GM18499 (cell line): Measurements from ENCODE around the gene HSPA1A.
"Not testable (repeated sequence)": the region's sequence is repeated elsewhere in the genome, so short reads cannot be mapped to it uniquely, and the experiment has no call there.

Experiments used
- ATAC-seq: cut with Tn5 transposase; IDR thresholded peaks from one replicate; pipeline ENCODE4 v1.9.1; 2021; ENCODE audit warnings: moderate number of reproducible peaks; ENCODE audit not compliant: insufficient read depth, unreplicated experiment

HSPA1A gene

GRCh38 chr6:31806470-31807272 lies 8.7 kb upstream of the HSPA1A start, which contains the start of gene LSM2:
Gene LSM2, minus strand, starts transcription at chr6:31806966. Its CDS starts 209 bp downstream, at chr6:31806757.
- peak; percentile 56 for ATAC-seq

DNA sequence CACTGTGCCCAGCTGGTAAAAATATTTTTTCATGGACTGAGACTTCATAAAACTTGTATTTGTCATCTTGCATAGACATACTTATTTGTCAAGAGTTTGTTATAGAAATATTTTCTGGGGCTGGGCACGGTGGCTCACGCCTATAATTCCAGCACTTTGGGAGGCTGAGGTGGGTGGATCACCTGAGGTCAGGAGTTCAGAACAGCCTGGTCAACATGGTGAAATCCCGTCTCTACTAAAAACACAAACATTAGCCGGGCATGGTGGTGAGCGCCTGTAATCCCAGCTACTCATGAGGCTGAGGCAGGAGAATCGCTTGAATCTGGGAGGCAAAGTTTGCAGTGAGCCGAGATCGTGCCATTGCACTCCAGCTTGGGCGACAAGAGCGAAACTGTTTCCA lies 6.7 kb upstream of the HSPA1A start:
- ATAC-seq = not testable (repeated sequence)

- ATAC-seq = no peak
These were observed 3.7 kb upstream of the HSPA1A start for GRCh38 chr6:31811645-31812044.

GRCh38 chr6:31813465-31813849 lies 1.9 kb upstream of the HSPA1A start:
- no peak for ATAC-seq

GRCh38 chr6:31814677-31815024 lies 692 bp upstream of the HSPA1A start:
- no peak for ATAC-seq

DNA sequence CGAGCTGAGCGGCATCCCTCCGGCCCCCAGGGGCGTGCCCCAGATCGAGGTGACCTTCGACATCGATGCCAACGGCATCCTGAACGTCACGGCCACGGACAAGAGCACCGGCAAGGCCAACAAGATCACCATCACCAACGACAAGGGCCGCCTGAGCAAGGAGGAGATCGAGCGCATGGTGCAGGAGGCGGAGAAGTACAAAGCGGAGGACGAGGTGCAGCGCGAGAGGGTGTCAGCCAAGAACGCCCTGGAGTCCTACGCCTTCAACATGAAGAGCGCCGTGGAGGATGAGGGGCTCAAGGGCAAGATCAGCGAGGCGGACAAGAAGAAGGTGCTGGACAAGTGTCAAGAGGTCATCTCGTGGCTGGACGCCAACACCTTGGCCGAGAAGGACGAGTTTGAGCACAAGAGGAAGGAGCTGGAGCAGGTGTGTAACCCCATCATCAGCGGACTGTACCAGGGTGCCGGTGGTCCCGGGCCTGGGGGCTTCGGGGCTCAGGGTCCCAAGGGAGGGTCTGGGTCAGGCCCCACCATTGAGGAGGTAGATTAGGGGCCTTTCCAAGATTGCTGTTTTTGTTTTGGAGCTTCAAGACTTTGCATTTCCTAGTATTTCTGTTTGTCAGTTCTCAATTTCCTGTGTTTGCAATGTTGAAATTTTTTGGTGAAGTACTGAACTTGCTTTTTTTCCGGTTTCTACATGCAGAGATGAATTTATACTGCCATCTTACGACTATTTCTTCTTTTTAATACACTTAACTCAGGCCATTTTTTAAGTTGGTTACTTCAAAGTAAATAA lies 2.0 kb downstream of the HSPA1A start:
- ATAC-seq = not testable (repeated sequence)

- ATAC-seq = not testable (repeated sequence)
These were observed 2.7 kb downstream of the HSPA1A start for GRCh38 chr6:31817929-31818511.

DNA sequence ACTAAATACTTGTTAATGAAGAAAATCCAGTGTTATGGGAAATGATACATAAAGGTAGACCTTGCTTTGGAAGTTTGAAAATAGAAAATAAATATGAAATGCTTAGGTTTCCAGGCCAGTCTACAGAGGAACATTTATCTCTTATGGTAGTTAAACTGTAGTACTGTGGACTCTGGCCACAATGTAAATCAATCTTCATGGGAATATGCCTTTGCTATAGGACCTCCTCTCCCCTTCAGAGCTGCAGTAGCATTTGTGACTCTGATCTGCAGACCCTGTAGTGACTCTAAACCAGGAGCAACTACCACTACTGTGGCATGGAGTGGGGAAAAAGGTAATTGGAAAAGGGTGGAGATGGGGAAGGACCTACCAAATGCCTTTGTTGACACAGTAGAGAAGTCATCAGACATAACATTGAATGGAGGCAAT lies 4.5 kb downstream of the HSPA1A start:
- ATAC-seq = no peak

DNA sequence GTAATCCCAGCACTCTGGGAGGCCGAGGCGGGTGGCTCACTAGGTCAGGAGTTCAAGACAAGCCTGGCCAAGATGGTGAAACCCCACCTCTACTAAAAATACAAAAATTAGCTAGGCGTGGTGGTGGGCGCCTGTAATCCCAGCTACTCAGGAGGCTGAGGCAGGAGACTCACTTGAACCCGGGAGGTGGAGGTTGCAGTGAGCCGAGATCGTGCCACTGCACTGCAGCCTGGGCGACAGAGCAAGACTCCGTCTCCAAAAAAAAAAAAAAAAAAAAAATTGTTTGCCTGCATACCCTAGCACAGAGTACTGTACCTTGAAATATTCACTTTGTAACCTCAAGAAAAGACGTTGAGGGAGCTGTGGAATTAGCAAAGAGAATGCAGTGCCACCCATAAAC lies 5.1 kb downstream of the HSPA1A start:
- ATAC-seq = not testable (repeated sequence)

- ATAC-seq = no peak
These were observed 6.1 kb downstream of the HSPA1A start for GRCh38 chr6:31821301-31822035.

- no peak for ATAC-seq
These were observed 6.9 kb downstream of the HSPA1A start for GRCh38 chr6:31822036-31822821.

DNA sequence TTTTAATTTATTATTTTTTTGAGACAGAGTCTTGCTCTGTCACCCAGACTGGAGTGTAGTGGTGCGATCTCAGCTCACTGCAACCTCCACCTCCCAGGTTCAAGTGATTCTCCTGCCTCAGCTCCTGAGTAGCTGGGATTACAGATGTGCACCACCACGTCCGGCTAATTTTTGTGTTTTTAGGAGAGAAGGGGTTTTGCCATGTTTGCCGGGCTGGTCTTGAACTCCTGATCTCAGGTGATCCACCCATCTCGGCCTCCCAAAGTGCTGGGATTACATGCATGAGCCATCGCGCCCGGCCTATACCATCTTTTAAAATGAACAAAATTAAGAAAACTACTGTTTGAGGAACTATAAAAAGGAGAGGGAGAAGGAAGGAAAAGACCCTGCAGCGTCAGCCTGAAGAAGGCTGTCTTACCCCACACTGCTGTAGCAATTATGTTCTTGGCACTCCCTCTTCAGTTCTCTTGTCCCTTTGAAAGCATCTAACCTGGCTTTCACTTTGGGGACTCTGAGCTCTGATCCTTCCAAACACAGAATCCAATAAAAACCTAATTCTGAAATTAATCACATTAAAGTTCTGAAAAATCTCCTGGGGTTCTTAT lies 8.4 kb downstream of the HSPA1A start:
- ATAC-seq = not testable (repeated sequence)

DNA sequence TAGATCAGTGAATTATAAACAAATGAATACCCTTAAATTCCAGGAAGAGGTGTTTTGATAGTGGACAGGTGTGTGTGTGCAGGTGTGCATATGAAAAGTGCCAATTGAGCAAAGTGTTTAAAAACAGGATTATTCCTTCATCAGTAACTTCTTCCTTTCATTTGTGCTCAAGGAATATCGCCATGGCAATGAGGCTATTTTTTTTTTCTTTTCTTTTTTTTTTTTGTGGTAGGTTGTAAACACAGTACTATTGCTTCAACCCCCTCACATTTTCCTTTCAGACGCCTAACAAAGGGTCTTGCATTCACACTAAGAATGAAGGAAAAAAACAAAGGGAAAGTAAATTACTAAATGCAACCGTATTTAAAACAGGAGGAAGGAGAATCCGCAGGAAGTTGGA lies 10.2 kb downstream of the HSPA1A start:
- no peak for ATAC-seq

GRCh38 chr6:31826793-31827285 lies 11.5 kb downstream of the HSPA1A start:
- ATAC-seq = no peak

GRCh38 chr6:31827286-31828079 lies 12.1 kb downstream of the HSPA1A start, which contains the start of gene HSPA1B:
Gene HSPA1B, plus strand, starts transcription at chr6:31827738. Its CDS starts 213 bp downstream, at chr6:31827951.
- peak; percentile 46 for ATAC-seq

DNA sequence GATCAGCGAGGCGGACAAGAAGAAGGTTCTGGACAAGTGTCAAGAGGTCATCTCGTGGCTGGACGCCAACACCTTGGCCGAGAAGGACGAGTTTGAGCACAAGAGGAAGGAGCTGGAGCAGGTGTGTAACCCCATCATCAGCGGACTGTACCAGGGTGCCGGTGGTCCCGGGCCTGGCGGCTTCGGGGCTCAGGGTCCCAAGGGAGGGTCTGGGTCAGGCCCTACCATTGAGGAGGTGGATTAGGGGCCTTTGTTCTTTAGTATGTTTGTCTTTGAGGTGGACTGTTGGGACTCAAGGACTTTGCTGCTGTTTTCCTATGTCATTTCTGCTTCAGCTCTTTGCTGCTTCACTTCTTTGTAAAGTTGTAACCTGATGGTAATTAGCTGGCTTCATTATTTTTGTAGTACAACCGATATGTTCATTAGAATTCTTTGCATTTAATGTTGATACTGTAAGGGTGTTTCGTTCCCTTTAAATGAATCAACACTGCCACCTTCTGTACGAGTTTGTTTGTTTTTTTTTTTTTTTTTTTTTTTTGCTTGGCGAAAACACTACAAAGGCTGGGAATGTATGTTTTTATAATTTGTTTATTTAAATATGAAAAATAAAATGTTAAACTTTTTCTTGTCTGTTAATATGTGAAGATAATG lies 14.4 kb downstream of the HSPA1A start:
- ATAC-seq = no peak

DNA sequence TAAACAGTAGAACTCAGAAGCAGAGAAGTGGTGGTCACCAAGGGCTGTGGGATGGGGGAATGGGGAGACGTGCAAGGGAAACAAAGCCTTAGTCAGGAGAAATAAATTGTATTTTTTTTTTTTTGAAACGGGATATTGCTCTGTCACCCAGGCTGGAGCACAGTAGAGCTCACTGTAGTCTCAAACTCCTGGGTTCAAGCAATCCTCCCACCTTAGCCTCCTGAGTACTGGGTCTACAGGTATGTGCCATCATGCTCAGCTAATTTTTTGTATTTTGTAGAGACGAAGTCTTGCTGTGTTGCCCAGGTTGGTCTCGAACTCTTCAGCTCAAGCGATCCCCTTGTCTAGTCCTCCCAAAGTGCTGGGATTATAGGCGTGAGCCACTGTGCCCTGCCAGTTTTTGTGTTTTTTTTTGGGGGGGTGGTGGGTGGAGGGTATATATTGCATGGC lies 15.6 kb downstream of the HSPA1A start:
- no peak for ATAC-seq
